Chondrocyte (in vitro differentiated cells): ENCODE measurements around the gene GRK5. TPM values are rescaled to one million over a fixed set of nuclear protein-coding genes. Genes with fewer than 3 reads are reported as not detected.

Source experiments
- DNase-seq: peaks from one replicate; pipeline ENCODE4 v3.0.0; 2021; ENCODE audit warnings: mixed read lengths, low spot score
- H3K27ac Mint-ChIP-seq: one replicate; pipeline ENCODE4 v1.8.0; 2021; ENCODE audit warnings: mild to moderate bottlenecking, moderate library complexity, mixed read lengths; ENCODE audit not compliant: unreplicated experiment
- H3K27me3 Mint-ChIP-seq: 2 replicates; pipeline ENCODE4 v1.8.0; 2021; ENCODE audit warnings: low read depth, mixed read lengths
- H3K36me3 Mint-ChIP-seq: 2 replicates; pipeline ENCODE4 v1.8.0; 2021; ENCODE audit warnings: low read depth, mixed read lengths
- H3K4me1 Mint-ChIP-seq: 2 replicates; pipeline ENCODE4 v1.8.0; 2021; ENCODE audit warnings: low read depth, mild to moderate bottlenecking, mixed read lengths
- H3K4me3 Mint-ChIP-seq: one replicate; pipeline ENCODE4 v1.8.0; 2021; ENCODE audit warnings: mild to moderate bottlenecking, moderate library complexity, mixed read lengths; ENCODE audit not compliant: unreplicated experiment
- H3K9me3 Mint-ChIP-seq: 2 replicates; pipeline ENCODE4 v1.8.0; 2021; ENCODE audit warnings: low read depth, mixed read lengths
- CTCF ChIP-seq: fragments of 200-600 bp; sonication (generic); IDR thresholded peaks from 2 replicates; pipeline ENCODE4 v1.5.0; 2021; ENCODE audit warnings: antibody characterized with exemption, mild to moderate bottlenecking, moderate library complexity
- total RNA-seq: library from RNA; stranded (reverse); gene quantifications from 3 replicates; pipeline ENCODE4 v1.2.1, GENCODE V29; 2021

GRK5 gene
- total RNA-seq, 1 donor from 2014 or later, result 16.4 TPM

- DNase-seq, result no peak
- Mint-ChIP-seq H3K9me3 (no peaks in the 10 kb centered on the region), H3K4me1 (peaks cover 44% of the 10 kb centered on the region), H3K36me3 (no peaks in the 10 kb centered on the region), H3K4me3 (no peak overlapping the region), H3K27ac (no peak overlapping the region), H3K27me3 (no peaks in the 10 kb centered on the region)
- no peak for TF ChIP-seq CTCF
These were observed 76.4 kb downstream of the GRK5 start for GRCh38 chr10:119283818-119284217.

- H3K9me3 Mint-ChIP-seq, result no peaks in the 10 kb centered on the region
- TF ChIP-seq CTCF, result no peak
- no peaks in the 10 kb centered on the region for H3K27me3 Mint-ChIP-seq
- DNase-seq, result peak; percentile 75
- H3K4me1 Mint-ChIP-seq, result peaks cover 52% of the 10 kb centered on the region
- H3K4me3 Mint-ChIP-seq, result no peak overlapping the region
- no peaks in the 10 kb centered on the region for H3K36me3 Mint-ChIP-seq
- no peak overlapping the region for H3K27ac Mint-ChIP-seq
These were observed 77.3 kb downstream of the GRK5 start for GRCh38 chr10:119284679-119285096.

GRCh38 chr10:119285495-119286267, 78.3 kb downstream of the GRK5 start:
- TF ChIP-seq CTCF, result no peak
- Mint-ChIP-seq H3K4me3 (no peak overlapping the region), H3K9me3 (no peaks in the 10 kb centered on the region), H3K27ac (no peak overlapping the region), H3K27me3 (no peaks in the 10 kb centered on the region), H3K36me3 (no peaks in the 10 kb centered on the region), H3K4me1 (peaks cover 58% of the 10 kb centered on the region)
- DNase-seq, result peak; percentile 36

- H3K36me3 Mint-ChIP-seq, result no peaks in the 10 kb centered on the region
- no peak overlapping the region for H3K27ac Mint-ChIP-seq
- peaks cover 55% of the 10 kb centered on the region for H3K4me1 Mint-ChIP-seq
- H3K27me3 Mint-ChIP-seq, result no peaks in the 10 kb centered on the region
- no peak for TF ChIP-seq CTCF
- peak; percentile 47 for DNase-seq
- H3K9me3 Mint-ChIP-seq, result no peaks in the 10 kb centered on the region
- no peak overlapping the region for H3K4me3 Mint-ChIP-seq
These were observed 79.1 kb downstream of the GRK5 start for GRCh38 chr10:119286516-119286915.

- TF ChIP-seq CTCF, result no peak
- H3K27me3 Mint-ChIP-seq, result no peaks in the 10 kb centered on the region
- H3K36me3 Mint-ChIP-seq, result no peaks in the 10 kb centered on the region
- no peak overlapping the region for H3K27ac Mint-ChIP-seq
- H3K9me3 Mint-ChIP-seq, result no peaks in the 10 kb centered on the region
- H3K4me1 Mint-ChIP-seq, result peaks cover 49% of the 10 kb centered on the region
- DNase-seq, result no peak
- no peak overlapping the region for H3K4me3 Mint-ChIP-seq
These were observed 79.7 kb downstream of the GRK5 start for GRCh38 chr10:119286983-119287633.
